Stimulated activated CD4-positive, alpha-beta T cell treated with anti-CD3 and anti-CD28 coated beads, Interleukin-1b, Interleukin-23, amount 100 ng/mL, for 4 hours (primary cell): Measurements from ENCODE around the gene IGBP1.
A peak's percentile ranks its signal among the peaks of the same experiment; 100 is the strongest.
"Not testable (repeated sequence)": the region's sequence is repeated elsewhere in the genome, so short reads cannot be mapped to it uniquely, and the experiment has no call there.

Source experiments
- DNase-seq, 2 donors: peaks; one replicate each; pipeline ENCODE4 v3.0.0-alpha.2; 2020; ENCODE audit warnings: low read depth in 2 of 2

IGBP1 gene

GRCh38 chrX:70166601-70167590 is 33.6 kb downstream of the IGBP1 start:
- DNase-seq = no peak

- no peak for DNase-seq
These were observed 35.3 kb downstream of the IGBP1 start for GRCh38 chrX:70168238-70169188.

- DNase-seq = no peak
These were observed 36.0 kb downstream of the IGBP1 start for GRCh38 chrX:70169281-70169680.

GRCh38 chrX:70171624-70172023 is 38.4 kb downstream of the IGBP1 start:
- no peak for DNase-seq

GRCh38 chrX:70172221-70172620 is 39.0 kb downstream of the IGBP1 start:
- DNase-seq = no peak

- no peak for DNase-seq
These were observed 39.7 kb downstream of the IGBP1 start for GRCh38 chrX:70172964-70173363.

- no peak for DNase-seq
These were observed 41.5 kb downstream of the IGBP1 start for GRCh38 chrX:70174754-70175153.

GRCh38 chrX:70175338-70175737 is 42.1 kb downstream of the IGBP1 start:
- no peak for DNase-seq

GRCh38 chrX:70176938-70177533 is 43.8 kb downstream of the IGBP1 start, which contains the start of gene DGAT2L6:
Gene DGAT2L6 (plus strand): TSS chrX:70177483. CDS start chrX:70177583, 100 bp downstream.
- no peak for DNase-seq

- DNase-seq = no peak
These were observed 49.8 kb downstream of the IGBP1 start for GRCh38 chrX:70183091-70183490.

- no peak for DNase-seq
These were observed 57.0 kb downstream of the IGBP1 start for GRCh38 chrX:70190225-70190624.

GRCh38 chrX:70196961-70197720 is 63.9 kb downstream of the IGBP1 start:
- DNase-seq = peak; percentile 9 to 62

- no peak for DNase-seq
These were observed 68.5 kb downstream of the IGBP1 start for GRCh38 chrX:70201732-70202131.

- DNase-seq = no peak
These were observed 75.2 kb downstream of the IGBP1 start for GRCh38 chrX:70208479-70208878.

- not testable (repeated sequence) for DNase-seq
These were observed 76.3 kb downstream of the IGBP1 start for GRCh38 chrX:70209570-70209969.
